MM.1S (cell line): ENCODE results near the gene POLR2H.

ENCODE experiments used
- DNase-seq: peaks from one replicate; pipeline ENCODE4 v3.0.0-alpha.2; 2015
- H2AFZ ChIP-seq: fragments of 300-600 bp; sonication (generic); 2 replicates; pipeline ENCODE4 v1.6.0; 2016; ENCODE audit warnings: antibody characterized with exemption, low read length
- H3F3A ChIP-seq: fragments of 300-600 bp; sonication (generic); 2 replicates; pipeline ENCODE4 v1.6.1; 2016; ENCODE audit warnings: mild to moderate bottlenecking, antibody characterized with exemption, low read length, moderate library complexity, mixed read lengths; ENCODE audit not compliant: insufficient read depth
- H3K27ac ChIP-seq: fragments of 300-600 bp; sonication (generic); 2 replicates; pipeline ENCODE4 v1.5.1; 2016; ENCODE audit warnings: mild to moderate bottlenecking, low read length
- H3K27me3 ChIP-seq: fragments of 300-600 bp; sonication (generic); replicated peaks from 2 replicates; pipeline ENCODE4 v1.6.0; 2016; ENCODE audit warnings: low read length; ENCODE audit not compliant: insufficient read depth
- H3K36me3 ChIP-seq: fragments of 300-600 bp; sonication (generic); replicated peaks from 2 replicates; pipeline ENCODE4 v1.6.1; 2016; ENCODE audit warnings: mild to moderate bottlenecking, low read length, mixed read lengths; ENCODE audit not compliant: insufficient read depth
- H3K4me1 ChIP-seq: fragments of 300-600 bp; sonication (generic); 2 replicates; pipeline ENCODE4 v1.6.1; 2016; ENCODE audit warnings: low read length, mixed read lengths
- H3K4me2 ChIP-seq: fragments of 300-600 bp; sonication (generic); 2 replicates; pipeline ENCODE4 v1.6.0; 2016; ENCODE audit warnings: low read depth, low read length
- H3K4me3 ChIP-seq: fragments of 300-600 bp; sonication (generic); 2 replicates; pipeline ENCODE4 v1.5.1; 2016; ENCODE audit warnings: low read length, mixed read lengths
- H3K79me2 ChIP-seq: fragments of 300-600 bp; sonication (generic); 2 replicates; pipeline ENCODE4 v1.6.1; 2016; ENCODE audit warnings: mixed run types, low read length, mixed read lengths
- H3K9ac ChIP-seq: fragments of 300-600 bp; sonication (generic); 2 replicates; pipeline ENCODE4 v1.6.1; 2016; ENCODE audit warnings: low read length, mixed read lengths
- H3K9me2 ChIP-seq: fragments of 300-600 bp; sonication (generic); replicated peaks from 2 replicates; pipeline ENCODE4 v1.6.1; 2016; ENCODE audit warnings: mild to moderate bottlenecking, low read length, mixed read lengths; ENCODE audit not compliant: insufficient read depth
- H3K9me3 ChIP-seq: fragments of 300-600 bp; sonication (generic); replicated peaks from 2 replicates; pipeline ENCODE4 v1.6.1; 2016; ENCODE audit warnings: mild to moderate bottlenecking, low read length, mixed read lengths; ENCODE audit not compliant: insufficient read depth
- H4K20me1 ChIP-seq: fragments of 300-600 bp; sonication (generic); 2 replicates; pipeline ENCODE4 v1.6.1; 2016; ENCODE audit warnings: mild to moderate bottlenecking, low read length, moderate library complexity, mixed read lengths; ENCODE audit not compliant: insufficient read depth
- EZH2 ChIP-seq: fragments of 300-600 bp; sonication (generic); optimal IDR thresholded peaks from 2 replicates; pipeline ENCODE3; 2017; ENCODE audit warnings: low read depth, mild to moderate bottlenecking, antibody characterized with exemption, low read length, mixed read lengths
- EZH2phosphoT487 ChIP-seq: fragments of 300-600 bp; sonication (generic); IDR thresholded peaks from 2 replicates; pipeline ENCODE4 v1.6.1; 2018; ENCODE audit warnings: antibody characterized with exemption, low read length
- TF ChIP-seq, protein P1 (sequence below): fragments of 300-600 bp; sonication (generic); IDR thresholded peaks from 2 replicates; pipeline ENCODE4 v1.5.1; 2016; ENCODE audit warnings: antibody characterized with exemption, low read length, mixed read lengths

Gene POLR2H

DNA sequence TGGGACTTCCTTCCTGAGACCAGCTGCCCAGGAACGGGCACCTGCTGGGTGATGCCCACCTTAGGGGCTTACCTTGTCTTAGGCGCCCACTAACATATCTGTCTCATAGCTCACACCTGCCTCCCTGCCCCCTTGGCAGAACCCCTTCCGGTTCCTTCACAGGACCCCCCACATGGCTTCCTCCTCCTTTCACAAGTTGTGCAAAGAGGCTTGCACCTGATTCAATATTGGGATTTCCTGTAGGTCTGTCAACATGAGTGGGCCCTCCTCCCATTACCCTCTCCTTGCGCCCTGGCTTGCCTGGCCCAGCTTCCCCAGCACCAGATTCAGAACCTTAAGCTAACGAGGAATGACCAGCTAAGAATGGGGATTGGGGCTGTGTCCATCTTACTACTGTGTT, 15.9 kb downstream of the POLR2H start:
- Histone ChIP-seq H2AFZ (no peak overlapping the region), H3K9ac (no peak overlapping the region), H3K27me3 (peaks cover 70% of the 10 kb centered on the region), H3K9me3 (no peaks in the 10 kb centered on the region), H3K4me2 (no peak overlapping the region), H3K4me3 (no peak overlapping the region), H4K20me1 (no peaks in the 10 kb centered on the region), H3K36me3 (no peaks in the 10 kb centered on the region), H3K27ac (no peak overlapping the region), H3K4me1 (peaks cover 5% of the 10 kb centered on the region; the same call in 1 of the 2 replicates), H3K79me2 (no peaks in the 10 kb centered on the region), H3F3A (no peaks in the 10 kb centered on the region), H3K9me2 (no peaks in the 10 kb centered on the region)
- no peak for TF ChIP-seq EZH2phosphoT487
- TF ChIP-seq, protein P1, sequence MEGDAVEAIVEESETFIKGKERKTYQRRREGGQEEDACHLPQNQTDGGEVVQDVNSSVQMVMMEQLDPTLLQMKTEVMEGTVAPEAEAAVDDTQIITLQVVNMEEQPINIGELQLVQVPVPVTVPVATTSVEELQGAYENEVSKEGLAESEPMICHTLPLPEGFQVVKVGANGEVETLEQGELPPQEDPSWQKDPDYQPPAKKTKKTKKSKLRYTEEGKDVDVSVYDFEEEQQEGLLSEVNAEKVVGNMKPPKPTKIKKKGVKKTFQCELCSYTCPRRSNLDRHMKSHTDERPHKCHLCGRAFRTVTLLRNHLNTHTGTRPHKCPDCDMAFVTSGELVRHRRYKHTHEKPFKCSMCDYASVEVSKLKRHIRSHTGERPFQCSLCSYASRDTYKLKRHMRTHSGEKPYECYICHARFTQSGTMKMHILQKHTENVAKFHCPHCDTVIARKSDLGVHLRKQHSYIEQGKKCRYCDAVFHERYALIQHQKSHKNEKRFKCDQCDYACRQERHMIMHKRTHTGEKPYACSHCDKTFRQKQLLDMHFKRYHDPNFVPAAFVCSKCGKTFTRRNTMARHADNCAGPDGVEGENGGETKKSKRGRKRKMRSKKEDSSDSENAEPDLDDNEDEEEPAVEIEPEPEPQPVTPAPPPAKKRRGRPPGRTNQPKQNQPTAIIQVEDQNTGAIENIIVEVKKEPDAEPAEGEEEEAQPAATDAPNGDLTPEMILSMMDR, result no peak
- TF ChIP-seq EZH2, result no peak
- DNase-seq, result no peak

DNA sequence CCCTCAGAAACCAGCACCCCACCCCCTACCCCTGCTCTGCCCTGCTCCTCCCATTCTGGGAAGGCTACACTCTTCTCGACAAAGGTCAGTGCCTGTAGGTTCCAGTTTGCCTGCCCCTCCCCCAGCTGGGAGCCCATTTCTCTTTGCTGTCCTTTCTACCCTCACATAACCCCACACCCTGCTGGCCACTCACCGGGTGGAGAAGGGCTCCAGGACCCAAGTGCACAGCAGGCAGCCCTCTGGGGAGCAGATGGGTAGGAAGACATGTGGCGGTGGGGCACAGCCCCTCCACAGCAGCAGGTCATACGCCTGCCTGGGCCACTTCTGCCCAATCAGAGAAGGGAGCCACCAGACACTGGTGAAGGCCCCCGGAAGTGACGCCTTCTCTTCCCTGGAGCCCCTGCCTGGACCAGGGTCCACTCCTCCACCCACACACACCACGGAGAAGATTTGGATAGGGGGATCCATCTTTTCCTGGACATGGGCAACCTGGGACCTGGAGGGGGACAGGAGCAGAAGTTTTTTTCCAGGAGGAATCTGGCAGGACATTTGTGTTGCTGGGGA, 16.5 kb downstream of the POLR2H start, which contains the start of gene THPO:
Gene THPO, minus strand, starts transcription at position 326 of the 564 bp plus-strand sequence. CDS start 1,948 bp downstream, outside the sequence.
- H3K9me2 ChIP-seq, result no peaks in the 10 kb centered on the region
- no peak within 1 kb of the TSS for H3K27ac ChIP-seq
- no peaks in the 10 kb centered on the region for H3K36me3 ChIP-seq
- H3K79me2 ChIP-seq, result no peaks in the 10 kb centered on the region
- no peak for DNase-seq
- no peak within 1 kb of the TSS for H3K4me3 ChIP-seq
- H3F3A ChIP-seq, result no peaks in the 10 kb centered on the region
- peaks cover 5% of the 10 kb centered on the region; the same call in 1 of the 2 replicates for H3K4me1 ChIP-seq
- no peak within 1 kb of the TSS for H2AFZ ChIP-seq
- peaks cover 76% of the 10 kb centered on the region for H3K27me3 ChIP-seq
- TF ChIP-seq EZH2 (no peak), EZH2phosphoT487 (no peak)
- TF ChIP-seq, protein P1, result no peak
- H4K20me1 ChIP-seq, result no peaks in the 10 kb centered on the region
- H3K9ac ChIP-seq, result no peak within 1 kb of the TSS
- H3K9me3 ChIP-seq, result no peaks in the 10 kb centered on the region
- no peak within 1 kb of the TSS for H3K4me2 ChIP-seq

DNA sequence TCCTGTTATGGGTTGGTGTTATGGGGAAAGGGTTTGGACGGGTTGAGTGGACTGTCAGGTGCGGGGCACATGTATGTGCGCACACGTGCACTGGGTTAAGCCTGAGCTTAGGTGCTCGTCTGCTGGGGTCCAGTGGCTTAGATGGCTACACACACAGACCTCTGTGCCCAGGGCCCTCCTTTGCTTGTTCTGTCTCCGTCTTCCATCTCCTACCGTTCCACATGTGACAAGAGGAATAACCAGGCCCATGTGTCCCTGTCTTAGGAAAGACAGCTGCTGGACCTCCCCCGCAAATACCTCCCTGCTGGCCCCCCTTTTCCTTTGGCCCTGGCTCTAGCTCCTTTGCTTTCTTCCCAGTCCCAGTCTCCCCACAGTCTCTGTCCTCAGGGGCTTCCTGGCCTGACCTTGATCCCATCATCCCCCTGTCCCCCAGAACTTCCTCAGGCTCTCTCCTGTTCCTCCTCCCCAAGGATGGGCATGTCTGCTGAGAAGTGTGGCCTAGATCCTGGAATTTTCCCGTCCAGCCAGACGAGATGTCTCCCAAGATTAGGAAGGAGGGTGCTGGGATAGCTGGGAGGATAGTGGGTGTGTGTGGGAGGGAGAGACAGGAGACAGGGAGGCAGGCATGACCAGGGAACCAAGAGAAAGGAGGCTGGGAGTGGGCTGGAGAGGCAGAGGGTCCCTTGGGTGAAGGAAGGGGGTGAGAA, 17.3 kb downstream of the POLR2H start:
- TF ChIP-seq, protein P1, result no peak
- TF ChIP-seq EZH2phosphoT487, result no peak
- no peak for TF ChIP-seq EZH2
- Histone ChIP-seq H3K27ac (no peak overlapping the region), H3K79me2 (no peaks in the 10 kb centered on the region), H3K36me3 (no peaks in the 10 kb centered on the region), H3F3A (no peaks in the 10 kb centered on the region), H3K9ac (no peak overlapping the region), H3K9me2 (no peaks in the 10 kb centered on the region), H3K9me3 (no peaks in the 10 kb centered on the region), H3K27me3 (peaks cover 76% of the 10 kb centered on the region), H4K20me1 (no peaks in the 10 kb centered on the region), H3K4me3 (no peak overlapping the region), H3K4me2 (no peak overlapping the region), H2AFZ (no peak overlapping the region), H3K4me1 (peaks cover 5% of the 10 kb centered on the region; the same call in 1 of the 2 replicates)
- no peak for DNase-seq
